Aorta (tissue), 5 donors: ENCODE results near the gene RAD18. TPM values are rescaled to one million over a fixed set of nuclear protein-coding genes. Genes with fewer than 3 reads are reported as not detected.

Experiments used
- ATAC-seq: fragments of 200-7000 bp; cut with Tn5 transposase; one replicate; pipeline ENCODE4 v1.9.1; 2022; ENCODE audit warnings: moderate library complexity; ENCODE audit not compliant: low FRiP score
- DNase-seq, 2 donors: peaks; one replicate each; pipeline ENCODE4 v3.0.0-alpha.2; 2020
- H3K27ac ChIP-seq, 2 donors: one replicate each; pipeline ENCODE4 v1.5.1; 2013; ENCODE audit warnings: low read length in 2 of 2, mild to moderate bottlenecking in 2 of 2, moderate library complexity in 2 of 2, control low read depth in 1 of 2, inconsistent platforms in 1 of 2, low read depth in 1 of 2
- H3K27me3 ChIP-seq, 2 donors: one replicate each; pipeline ENCODE4 v1.6.1; 2013; ENCODE audit warnings: control low read depth in 1 of 2, low read length in 1 of 2, mild to moderate bottlenecking in 1 of 2, moderate library complexity in 1 of 2; ENCODE audit not compliant: insufficient read depth in 2 of 2, control insufficient read depth in 1 of 2
- H3K36me3 ChIP-seq, 2 donors: one replicate each; pipeline ENCODE4 v1.6.1; 2013; ENCODE audit warnings: control low read depth in 1 of 2, low read length in 1 of 2, mild to moderate bottlenecking in 1 of 2; ENCODE audit not compliant: insufficient read depth in 2 of 2, control insufficient read depth in 1 of 2
- H3K4me1 ChIP-seq, 2 donors: one replicate each; pipeline ENCODE4 v1.6.1; 2013; ENCODE audit warnings: low read length in 2 of 2, control low read depth in 1 of 2, mild to moderate bottlenecking in 1 of 2, moderate library complexity in 1 of 2; ENCODE audit not compliant: insufficient read depth in 2 of 2, control insufficient read depth in 1 of 2
- H3K4me3 ChIP-seq, 2 donors: one replicate each; pipeline ENCODE4 v1.5.1; 2013; ENCODE audit warnings: low read length in 2 of 2, control low read depth in 1 of 2, mild to moderate bottlenecking in 1 of 2
- H3K9me3 ChIP-seq: one replicate; pipeline ENCODE4 v1.6.1; 2013; ENCODE audit warnings: mild to moderate bottlenecking, low read length; ENCODE audit not compliant: control insufficient read depth
- WGBS, 2 donors: extraction: QIAGEN DNeasy Blood & Tissue Kit; methylation state at CpG; one replicate each; pipeline ENCODE4 v1.1.7; 2013; 5-methylcytosine and 5-hydroxymethylcytosine counted together
- intact Hi-C, 2 donors: fragments of 100-400 bp; cut with DNase I; formaldehyde crosslinking; loops; one replicate each; pipeline versions ENCODE4 v1.14.2 to v1.15.0; 2022
- polyA plus RNA-seq, 2 donors: library from polyadenylated mRNA; stranded (reverse); fragments of 200-250 nt; gene quantifications; one replicate each; pipeline ENCODE4 v1.2.3, GENCODE V29; 2013
- total RNA-seq, 2 donors: library from RNA; stranded (reverse); fragmentation: NEBNext Ultra II Directional; extraction: Animal tissue kit (Norgen Biotek cat#: 25700); gene quantifications; one replicate each; pipeline ENCODE4 v1.2.1, GENCODE V29; 2021
- donor health status: healthy with polysubstance abuse.
- donor health status: Bipolar disorder and iron deficiency.
- donor health status: DM: no; HTN: no; CAD: no.
- donor health status: DM: no; HTN: no; CAD: no.
- donor health status: DM: yes; HTN: yes; CAD: no.

Gene RAD18
- total and polyA plus RNA-seq, 4 donors = 2.5 to 12.1 (median 5.0) TPM

DNA sequence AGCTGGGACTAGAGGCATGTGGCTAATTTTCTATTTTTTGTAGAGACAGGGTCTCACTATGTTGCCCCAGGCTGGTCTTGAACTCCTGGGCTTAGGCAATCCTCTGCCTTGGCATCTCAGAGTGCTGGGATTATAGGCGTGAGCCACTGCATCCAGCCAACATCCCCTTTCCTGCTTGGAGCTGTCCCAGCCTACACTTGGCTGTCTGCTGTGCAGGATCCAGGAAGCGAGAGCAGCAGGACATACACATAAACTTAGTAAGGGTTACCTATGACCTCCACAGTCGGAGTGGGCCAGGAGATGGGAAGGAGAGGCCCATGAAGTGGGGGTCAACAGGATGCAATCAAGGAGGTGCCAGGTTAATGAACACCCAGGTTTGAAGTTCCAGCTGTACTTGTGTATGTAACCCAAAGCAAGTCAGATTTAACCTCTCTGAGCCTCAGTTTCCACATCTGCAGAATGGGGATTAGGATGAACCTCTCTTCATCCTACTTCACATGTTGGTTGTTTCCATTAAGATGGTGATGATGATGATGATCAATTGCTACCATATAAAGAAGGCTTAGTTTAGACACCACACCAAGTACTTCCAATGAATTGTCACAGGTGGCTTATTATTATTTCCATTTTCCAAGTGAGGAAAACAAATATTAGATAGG, 124.4 kb downstream of the RAD18 start:
- no peaks in the 10 kb centered on the region for H3K27me3 ChIP-seq
- no peak for ATAC-seq
- 89 to 96% methylated on average over 3 of the region's 3 CpGs for WGBS, 2 donors
- no peak overlapping the region for H3K4me3 ChIP-seq
- no peak overlapping the region for H3K27ac ChIP-seq
- H3K9me3 ChIP-seq = no peaks in the 10 kb centered on the region
- H3K4me1 ChIP-seq = no peaks in the 10 kb centered on the region
- no peak for DNase-seq
- intact Hi-C loops = no loop called here
- H3K36me3 ChIP-seq = no peaks in the 10 kb centered on the region

GRCh38 chr3:8838234-8838633, 125.0 kb downstream of the RAD18 start:
- ATAC-seq = no peak
- no peak for DNase-seq
- H3K36me3 ChIP-seq = no peaks in the 10 kb centered on the region
- no peaks in the 10 kb centered on the region for H3K4me1 ChIP-seq
- H3K4me3 ChIP-seq = no peak overlapping the region
- H3K9me3 ChIP-seq = no peaks in the 10 kb centered on the region
- 82 to 88% methylated on average over 4 of the region's 4 CpGs for WGBS, 2 donors
- no peak overlapping the region for H3K27ac ChIP-seq
- no peaks in the 10 kb centered on the region for H3K27me3 ChIP-seq
- intact Hi-C loops = no loop called here

DNA sequence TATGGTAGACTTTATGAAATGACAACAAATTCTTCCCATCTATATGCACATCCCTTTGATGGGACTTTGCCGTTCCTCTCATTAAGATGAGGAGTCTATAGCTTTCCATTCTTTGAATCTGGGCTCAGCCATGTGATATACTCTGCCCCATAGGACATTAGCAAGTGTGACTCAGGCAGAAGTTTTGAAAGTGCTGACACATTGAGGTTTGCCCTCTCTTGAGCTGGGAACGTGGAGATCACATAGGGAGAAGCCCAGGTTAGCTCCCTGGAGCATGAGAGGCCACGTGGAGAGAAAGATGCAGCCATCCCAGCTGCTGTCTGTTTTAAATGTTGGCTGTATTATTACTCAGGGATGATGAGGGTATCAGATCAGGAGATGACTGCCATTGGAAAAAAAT, 126.1 kb downstream of the RAD18 start:
- 72 to 80% methylated on average over 3 of the region's 3 CpGs for WGBS, 2 donors
- DNase-seq (no peak), ATAC-seq (no peak)
- H3K9me3 ChIP-seq = no peaks in the 10 kb centered on the region
- H3K4me1 ChIP-seq = no peaks in the 10 kb centered on the region
- no peaks in the 10 kb centered on the region for H3K36me3 ChIP-seq
- no peak overlapping the region for H3K4me3 ChIP-seq
- intact Hi-C loops = no loop called here
- H3K27me3 ChIP-seq = no peaks in the 10 kb centered on the region
- no peak overlapping the region for H3K27ac ChIP-seq

- ATAC-seq = no peak
- Histone ChIP-seq H3K36me3 (no peaks in the 10 kb centered on the region), H3K9me3 (no peaks in the 10 kb centered on the region), H3K27me3 (no peaks in the 10 kb centered on the region), H3K4me3 (no peak overlapping the region), H3K4me1 (no peaks in the 10 kb centered on the region), H3K27ac (no peak overlapping the region)
- 92% methylated on average over 3 of the region's 3 CpGs for WGBS, 2 donors
- intact Hi-C loops = no loop called here
- DNase-seq = no peak
These were observed 127.2 kb downstream of the RAD18 start for GRCh38 chr3:8836096-8836495.

GRCh38 chr3:8835385-8835784, 127.9 kb downstream of the RAD18 start:
- WGBS, 2 donors = 80 to 84% methylated on average over 4 of the region's 4 CpGs
- DNase-seq (no peak), ATAC-seq (no peak)
- H3K9me3 ChIP-seq = no peaks in the 10 kb centered on the region
- H3K27ac ChIP-seq = no peak overlapping the region
- intact Hi-C loops = no loop called here
- H3K36me3 ChIP-seq = no peaks in the 10 kb centered on the region
- no peaks in the 10 kb centered on the region for H3K27me3 ChIP-seq
- H3K4me1 ChIP-seq = no peaks in the 10 kb centered on the region
- no peak overlapping the region for H3K4me3 ChIP-seq

DNA sequence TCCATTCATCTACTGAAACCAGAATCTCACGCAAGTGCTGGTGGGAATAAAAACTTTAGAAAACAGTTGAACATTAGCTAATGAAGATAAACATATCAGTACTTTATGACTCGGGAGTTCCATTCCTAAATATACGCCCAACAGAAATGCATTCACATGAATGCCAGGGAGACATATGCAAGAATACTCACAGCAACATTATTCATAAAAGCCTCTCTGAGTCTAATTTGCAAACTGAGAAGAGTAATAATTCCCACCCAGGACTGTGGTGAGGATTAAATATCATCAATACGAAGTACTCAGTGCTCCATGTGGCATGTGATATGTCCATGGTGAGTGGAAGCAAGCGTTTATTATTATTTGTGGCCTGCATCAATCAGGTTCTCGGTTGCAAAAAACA, 128.3 kb downstream of the RAD18 start:
- Histone ChIP-seq H3K4me3 (no peak overlapping the region), H3K36me3 (no peaks in the 10 kb centered on the region), H3K27me3 (no peaks in the 10 kb centered on the region), H3K9me3 (no peaks in the 10 kb centered on the region), H3K27ac (no peak overlapping the region), H3K4me1 (no peaks in the 10 kb centered on the region)
- intact Hi-C loops = no loop called here
- 84 to 86% methylated on average over 6 of the region's 6 CpGs for WGBS, 2 donors
- no peak for ATAC-seq
- DNase-seq = no peak

DNA sequence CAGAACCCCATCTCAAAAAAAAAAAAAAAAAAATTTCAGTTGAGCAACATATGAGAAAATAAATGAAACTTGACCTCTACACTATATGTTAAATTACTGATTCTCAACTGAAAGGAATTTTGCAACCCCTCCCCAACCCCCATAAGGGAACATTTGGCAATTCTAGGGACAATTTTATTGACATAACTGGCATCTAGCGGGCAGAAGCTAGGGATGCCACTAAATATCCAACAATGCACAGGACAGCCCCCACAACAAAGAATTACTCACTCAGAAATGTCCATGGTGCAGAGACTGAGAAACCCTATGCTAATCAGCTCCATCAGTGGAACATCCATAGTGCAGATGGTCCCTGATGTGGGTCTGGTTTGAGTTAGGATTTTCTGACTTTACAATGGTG, 135.6 kb downstream of the RAD18 start:
- Histone ChIP-seq H3K4me1 (no peaks in the 10 kb centered on the region), H3K27ac (no peak overlapping the region), H3K36me3 (no peaks in the 10 kb centered on the region), H3K27me3 (no peaks in the 10 kb centered on the region), H3K4me3 (no peak overlapping the region), H3K9me3 (peaks cover 1% of the 10 kb centered on the region)
- intact Hi-C loops = no loop called here
- 96% methylated on average over 1 of the region's 1 CpG for WGBS, 2 donors
- DNase-seq (no peak), ATAC-seq (no peak)

Other genes with a start within 250 kb of the RAD18 start
- not detected for gene CAV3, start 229.7 kb downstream of the RAD18 start, total RNA-seq
- gene CAV3, start 229.7 kb downstream of the RAD18 start, polyA plus RNA-seq = under 1 TPM in 1 of 2 donors, not detected in 1; 0.25 TPM
- gene OXTR, start 193.9 kb downstream of the RAD18 start, total RNA-seq = 1 to 10 TPM in 1 of 2 donors, under 1 TPM in 1; 0.54 to 2.3 TPM
- gene OXTR, start 193.9 kb downstream of the RAD18 start, polyA plus RNA-seq = under 1 TPM in 1 of 2 donors, not detected in 1; 0.72 TPM